SH-SY5Y (cell line): ENCODE data around the gene ITGB1.

ENCODE experiments used
- GATA2 ChIP-seq: IDR thresholded peaks from 2 replicates; pipeline ENCODE4 v1.6.1; 2011; ENCODE audit warnings: mild to moderate bottlenecking, low read depth, low read length
- GATA3 ChIP-seq: IDR thresholded peaks from 2 replicates; pipeline ENCODE4 v1.6.1; 2011; ENCODE audit warnings: low read depth, mild to moderate bottlenecking, low read length, moderate library complexity

Gene ITGB1

GRCh38 chr10:32950591-32951108 lies 7.4 kb downstream of the ITGB1 start:
- TF ChIP-seq GATA3 (no peak), GATA2 (no peak)

- TF ChIP-seq GATA2 (no peak), GATA3 (no peak)
Observed at GRCh38 chr10:32949221-32949678, 8.8 kb downstream of the ITGB1 start.

- TF ChIP-seq GATA2: no peak
- TF ChIP-seq GATA3: no peak
Observed at GRCh38 chr10:32948451-32948850, 9.6 kb downstream of the ITGB1 start.

GRCh38 chr10:32947586-32947985 lies 10.4 kb downstream of the ITGB1 start:
- no peak for TF ChIP-seq GATA3
- no peak for TF ChIP-seq GATA2

GRCh38 chr10:32946108-32946507 lies 11.9 kb downstream of the ITGB1 start:
- TF ChIP-seq GATA2: no peak
- TF ChIP-seq GATA3: no peak

- TF ChIP-seq GATA3 (no peak), GATA2 (no peak)
Observed at GRCh38 chr10:32943854-32944661, 14.0 kb downstream of the ITGB1 start.

- no peak for TF ChIP-seq GATA2
Observed at GRCh38 chr10:32943395-32943794, 14.6 kb downstream of the ITGB1 start.

- TF ChIP-seq GATA2: no peak
- TF ChIP-seq GATA3: no peak
Observed at GRCh38 chr10:32942081-32942480, 15.9 kb downstream of the ITGB1 start.

GRCh38 chr10:32941357-32941756 lies 16.7 kb downstream of the ITGB1 start:
- TF ChIP-seq GATA2: no peak
- no peak for TF ChIP-seq GATA3

GRCh38 chr10:32940321-32941301 lies 17.4 kb downstream of the ITGB1 start:
- TF ChIP-seq GATA2 (no peak), GATA3 (no peak)

- TF ChIP-seq GATA3 (no peak), GATA2 (no peak)
Observed at GRCh38 chr10:32939296-32940111, 18.5 kb downstream of the ITGB1 start.

GRCh38 chr10:32938554-32939061 lies 19.4 kb downstream of the ITGB1 start:
- TF ChIP-seq GATA3: no peak
- no peak for TF ChIP-seq GATA2

GRCh38 chr10:32937911-32938424 lies 20.1 kb downstream of the ITGB1 start:
- TF ChIP-seq GATA3 (no peak), GATA2 (no peak)
